Fibroblast of skin of left quadriceps (primary cell): ENCODE results near the gene HOXA1.

Experiments used
- DNase-seq, 2 experiments: peaks; one replicate each; pipeline ENCODE4 v3.0.0-alpha.2; 2013; ENCODE audit warnings: low read depth in 2 of 2

The HOXA1 gene

DNA sequence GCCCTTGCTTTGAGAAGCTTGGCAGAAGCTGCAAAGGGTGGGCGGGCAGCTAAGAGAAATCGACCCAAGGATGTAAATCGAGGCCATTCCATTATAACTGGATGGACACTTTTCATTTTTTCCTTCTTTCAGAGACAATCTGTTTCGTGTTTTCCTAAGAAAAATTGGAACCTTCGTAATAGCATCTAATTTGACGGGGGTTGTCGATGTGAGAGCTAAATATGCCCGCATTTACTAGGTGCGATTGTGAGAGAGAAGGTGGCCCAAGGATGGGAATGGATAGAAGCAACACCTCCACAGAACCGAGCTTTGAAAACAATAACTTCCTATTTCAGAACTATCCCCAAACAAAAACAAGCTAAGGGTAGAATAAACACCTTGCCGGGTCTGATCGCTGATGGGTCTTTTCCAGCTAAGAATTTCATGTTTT is 35.6 kb upstream of the HOXA1 start:
- DNase-seq: no peak

DNA sequence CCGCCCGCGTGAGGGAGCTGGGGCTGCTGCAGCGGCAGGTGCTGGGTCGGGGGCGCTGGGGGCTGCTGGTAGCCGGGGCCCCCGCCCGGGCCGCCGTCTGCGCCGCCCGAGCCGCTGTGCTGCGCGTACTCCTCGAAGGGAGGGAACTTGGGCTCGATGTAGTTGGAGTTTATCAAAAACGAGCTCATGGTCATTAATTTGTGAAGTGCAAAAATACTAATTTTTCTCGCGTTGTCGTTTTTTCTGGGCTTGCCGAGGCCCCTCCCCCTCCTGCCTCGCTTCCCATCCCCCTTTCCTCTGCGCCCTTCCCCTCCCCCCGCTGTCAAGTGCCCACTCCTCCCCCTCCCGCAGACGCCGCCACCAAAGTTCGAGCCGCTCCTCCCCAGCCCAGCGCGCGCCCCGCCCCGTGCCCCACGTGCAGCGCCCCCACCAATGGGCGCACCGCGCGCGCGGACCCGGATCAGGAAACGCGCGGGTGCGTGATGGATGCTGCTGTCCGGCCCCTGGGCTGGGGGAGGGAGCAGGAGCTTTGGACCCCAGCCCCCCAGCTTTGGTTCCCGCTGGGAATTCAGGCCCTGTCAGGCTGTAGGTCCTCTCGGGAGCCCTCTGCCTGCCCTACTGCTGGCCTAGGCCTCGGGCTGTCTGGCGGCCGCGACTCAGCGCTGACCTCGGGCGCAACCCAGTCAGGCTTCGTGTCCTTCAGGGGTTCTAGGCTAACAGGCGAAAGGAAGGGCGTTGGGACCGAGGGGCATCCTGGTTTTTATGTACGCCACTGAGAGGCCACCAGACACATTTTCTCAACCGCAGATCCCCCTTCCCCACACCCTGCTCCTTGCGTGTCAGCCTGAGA is 35.0 kb upstream of the HOXA1 start, which contains the start of gene HOXA4:
Gene HOXA4 (minus strand): TSS at position 218 of the 850 bp plus-strand sequence. CDS start 24 bp downstream, at position 194.
- peak; percentile 69 to 71 for DNase-seq

DNA sequence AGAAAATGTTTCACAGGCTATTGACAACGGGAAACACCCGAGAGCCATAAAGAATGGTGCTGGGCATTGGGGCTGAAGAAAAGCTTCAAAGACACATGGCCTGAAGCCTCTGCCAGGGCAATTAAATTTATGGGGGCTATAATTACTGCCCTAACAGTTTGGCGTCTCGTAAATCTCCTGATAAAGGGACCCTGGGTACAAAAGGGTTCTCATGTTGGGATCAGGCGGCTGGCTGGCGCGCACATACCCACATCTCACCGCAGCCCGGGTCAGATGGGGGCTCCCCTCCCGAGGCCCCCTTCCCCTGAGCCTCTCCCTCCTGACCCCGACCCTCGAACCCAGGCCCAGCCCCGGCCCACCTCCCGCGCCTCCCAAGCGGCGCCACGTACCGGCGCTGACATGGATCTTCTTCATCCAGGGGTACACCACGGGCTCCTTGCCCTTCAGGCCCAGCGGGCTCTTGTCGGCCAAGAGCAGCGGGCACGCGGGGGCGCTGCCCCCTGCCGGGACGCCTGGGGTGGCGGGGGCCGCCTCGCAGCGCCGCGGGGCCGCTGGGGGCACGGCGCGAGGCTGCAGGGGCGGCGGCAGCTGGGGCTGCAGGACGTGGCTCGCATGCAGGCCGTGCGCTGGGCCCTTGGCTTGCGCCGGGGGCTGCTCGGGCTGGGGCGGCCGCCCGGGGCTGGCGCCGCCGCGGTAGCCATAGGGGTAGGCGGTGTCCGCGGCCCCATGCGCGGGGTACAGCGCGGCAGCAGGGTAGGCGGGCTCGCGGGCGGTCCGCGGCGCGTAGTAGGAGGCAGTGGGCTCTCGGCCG is 34.1 kb upstream of the HOXA1 start:
- no peak for DNase-seq

DNA sequence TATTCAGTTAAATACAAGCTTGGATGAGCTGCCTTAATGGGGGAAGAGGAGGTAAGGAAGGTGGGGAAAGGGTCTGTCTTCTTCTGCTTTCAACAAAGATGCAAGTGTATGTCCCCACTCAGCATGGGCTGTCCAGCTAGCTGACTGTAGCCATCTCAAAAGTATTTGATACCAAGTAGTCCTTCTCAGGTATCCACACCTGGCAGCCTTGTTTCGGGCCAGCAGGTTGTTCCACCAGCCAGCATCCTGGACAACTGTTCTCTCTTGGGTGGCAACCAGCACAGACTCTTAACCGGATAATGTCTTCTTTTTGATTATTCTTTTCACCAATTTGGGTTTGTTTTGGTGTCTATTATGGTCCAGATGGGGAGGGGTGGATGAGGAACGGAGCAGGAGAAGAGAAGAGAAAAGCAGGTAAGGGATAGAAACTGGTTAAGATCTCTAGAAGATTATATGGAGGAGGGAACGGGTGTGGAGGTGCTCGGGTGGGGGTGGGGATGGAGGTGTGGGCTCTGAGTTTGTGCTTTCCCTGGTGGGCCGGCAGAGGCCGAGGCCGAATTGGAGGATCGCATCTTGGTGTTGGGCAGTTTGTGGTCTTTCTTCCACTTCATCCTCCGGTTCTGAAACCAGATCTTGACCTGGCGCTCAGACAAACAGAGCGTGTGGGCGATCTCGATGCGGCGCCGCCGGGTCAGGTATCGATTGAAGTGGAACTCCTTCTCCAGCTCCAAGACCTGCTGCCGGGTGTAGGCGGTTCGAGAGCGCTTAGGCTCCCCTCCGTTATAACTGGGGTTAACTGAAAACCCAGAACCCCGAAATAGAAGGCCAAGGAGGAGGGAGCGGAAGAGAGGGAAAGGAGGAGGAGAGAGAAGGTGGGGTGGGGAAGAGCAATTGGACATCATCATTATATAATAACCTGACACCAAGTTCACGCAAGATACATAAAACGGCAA is 33.3 kb upstream of the HOXA1 start:
- DNase-seq: no peak

DNA sequence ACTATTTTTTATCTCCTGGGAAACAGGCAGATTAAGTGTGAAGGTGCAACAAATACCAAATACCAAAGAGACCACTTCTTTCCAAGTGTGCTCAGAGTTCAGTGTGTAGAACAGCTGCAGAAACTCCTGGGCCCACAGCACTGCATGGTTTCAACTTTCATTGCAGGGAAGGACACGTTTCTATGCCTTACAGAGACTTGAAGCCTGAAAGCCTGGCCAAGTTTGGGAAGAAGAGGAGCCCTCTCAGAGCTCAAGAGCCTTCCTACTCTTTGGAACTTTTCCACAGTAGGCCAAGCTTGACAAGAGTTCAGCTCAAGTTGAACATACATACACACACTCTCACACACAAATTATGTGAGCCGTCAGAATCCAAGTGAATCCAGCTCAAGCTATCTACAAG is 32.2 kb upstream of the HOXA1 start:
- no peak for DNase-seq

DNA sequence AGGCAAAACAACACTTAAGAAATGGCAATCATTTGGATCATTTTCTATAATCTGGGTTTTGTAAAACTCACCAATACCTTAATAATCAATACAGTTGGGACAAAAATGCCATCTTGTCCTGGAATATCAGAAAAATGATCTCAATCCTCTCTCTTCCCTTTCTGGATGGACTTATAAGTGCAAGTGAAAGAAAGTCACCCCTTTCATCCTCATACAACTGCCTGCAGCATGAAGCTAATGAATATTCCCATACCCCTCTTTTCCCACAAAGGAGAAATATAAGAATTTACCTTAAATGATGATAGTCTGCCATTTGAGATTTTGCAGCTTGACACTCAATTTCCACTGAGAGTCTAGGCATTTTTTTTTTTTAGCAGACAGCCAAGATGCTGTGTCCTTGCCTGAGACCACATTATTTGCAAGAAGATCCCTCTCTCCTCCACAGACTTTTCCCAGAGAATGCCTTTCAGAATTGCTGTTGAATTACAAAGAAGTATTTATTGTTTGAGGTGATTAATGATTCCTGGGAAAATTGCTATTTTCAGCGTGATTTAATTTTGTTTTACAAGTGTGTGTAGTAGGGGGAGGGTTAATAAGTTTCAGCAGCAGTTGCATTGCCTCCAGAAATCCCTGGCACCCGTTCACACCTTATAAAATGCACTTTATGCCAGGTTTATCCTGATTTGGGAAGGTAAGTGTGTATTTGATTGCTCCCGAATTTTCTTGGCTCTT is 31.0 kb upstream of the HOXA1 start:
- DNase-seq: no peak

DNA sequence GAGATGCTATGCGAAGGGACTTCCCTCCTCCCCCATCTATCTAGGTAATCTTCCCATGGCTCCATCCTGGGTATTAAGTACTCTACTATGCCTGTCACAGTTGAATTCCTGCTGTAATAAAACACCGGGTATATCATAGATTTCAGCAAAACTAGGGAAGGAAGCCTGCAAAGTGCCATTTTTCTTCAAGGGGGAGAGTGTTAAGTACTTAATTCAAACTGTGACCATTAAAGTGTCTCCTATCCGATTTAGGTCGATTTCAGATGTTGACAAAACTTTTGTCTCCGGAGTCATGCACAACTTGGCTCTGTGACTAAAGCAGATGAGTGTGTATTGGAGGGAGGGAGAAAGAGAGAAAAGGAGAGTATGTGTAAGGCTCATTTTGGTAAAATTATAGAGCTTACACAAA is 30.2 kb upstream of the HOXA1 start:
- no peak for DNase-seq

DNA sequence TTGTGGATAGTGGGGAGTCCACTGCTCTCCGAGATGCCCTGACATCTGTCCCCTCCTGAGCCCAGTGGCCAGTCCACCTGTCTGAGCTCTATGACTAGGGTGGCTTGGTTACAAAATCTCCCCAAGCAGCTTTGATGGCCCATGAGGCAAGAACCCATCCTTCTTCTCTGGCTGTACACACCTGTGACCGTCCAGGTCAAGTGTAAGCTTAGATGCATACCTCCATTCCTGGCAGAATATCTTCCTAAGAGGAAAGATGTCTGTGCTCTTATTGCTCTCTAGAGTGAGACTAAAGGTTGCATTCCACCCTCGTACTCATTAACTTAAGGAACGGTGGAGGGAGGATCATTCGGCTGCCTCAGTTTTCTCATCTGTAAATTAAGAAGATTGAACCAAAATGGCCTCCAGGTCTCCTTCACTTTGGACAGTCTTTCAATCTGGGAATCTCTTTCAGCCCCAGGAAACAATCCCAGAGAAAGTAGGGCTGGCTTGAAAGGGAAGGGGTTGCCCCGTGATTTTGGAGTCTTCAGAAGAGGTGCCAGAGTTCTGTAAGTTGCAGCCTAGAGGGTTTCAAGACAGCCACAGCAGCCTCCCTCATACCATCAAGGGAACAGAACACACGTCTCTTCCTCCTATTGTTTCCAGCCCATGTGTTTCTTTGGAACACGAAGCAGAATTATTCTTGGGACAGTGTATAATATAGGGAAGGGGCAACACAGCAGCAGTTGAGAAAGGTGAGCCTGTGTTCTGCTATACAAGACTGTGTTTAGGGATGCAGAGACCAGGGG is 29.3 kb upstream of the HOXA1 start:
- no peak for DNase-seq

DNA sequence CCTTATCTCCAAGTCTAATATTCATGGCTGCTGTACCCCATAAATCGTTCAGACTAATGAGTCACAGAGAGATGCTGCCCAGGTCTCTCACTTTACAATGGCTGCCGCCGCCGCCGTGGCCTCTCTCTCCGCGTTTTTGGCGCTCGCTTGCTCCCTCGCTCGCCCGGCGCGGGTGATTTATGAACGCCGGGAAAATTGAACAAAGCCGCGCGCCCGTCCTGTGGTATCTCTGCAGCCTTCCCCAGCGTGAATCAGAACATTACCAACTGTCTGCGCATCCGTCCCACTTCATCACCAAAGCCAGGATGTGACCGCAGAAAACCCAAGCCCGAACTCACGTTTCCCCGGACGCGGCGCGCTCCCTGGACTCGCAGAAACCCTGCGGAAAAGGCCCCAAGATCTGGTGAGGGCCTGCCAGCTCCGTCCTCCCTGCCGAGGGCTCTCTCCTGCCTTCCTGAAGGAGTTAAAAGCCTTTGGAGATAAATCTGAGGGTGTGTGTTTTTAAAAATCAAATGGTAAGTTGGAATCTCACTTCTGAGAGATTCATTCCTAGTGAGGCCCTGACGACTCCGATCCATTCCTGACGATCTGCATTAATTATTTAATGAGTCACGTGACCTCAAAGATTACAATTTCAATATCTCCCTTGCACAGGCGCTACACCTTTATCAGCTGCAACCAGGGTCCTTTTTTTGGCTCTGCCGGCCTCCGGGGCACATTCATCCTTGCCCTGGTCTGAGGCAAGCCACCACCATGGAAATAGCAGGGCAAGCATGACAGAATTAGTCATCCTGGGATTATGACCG is 28.5 kb upstream of the HOXA1 start:
- DNase-seq: peak; percentile 54 to 63

DNA sequence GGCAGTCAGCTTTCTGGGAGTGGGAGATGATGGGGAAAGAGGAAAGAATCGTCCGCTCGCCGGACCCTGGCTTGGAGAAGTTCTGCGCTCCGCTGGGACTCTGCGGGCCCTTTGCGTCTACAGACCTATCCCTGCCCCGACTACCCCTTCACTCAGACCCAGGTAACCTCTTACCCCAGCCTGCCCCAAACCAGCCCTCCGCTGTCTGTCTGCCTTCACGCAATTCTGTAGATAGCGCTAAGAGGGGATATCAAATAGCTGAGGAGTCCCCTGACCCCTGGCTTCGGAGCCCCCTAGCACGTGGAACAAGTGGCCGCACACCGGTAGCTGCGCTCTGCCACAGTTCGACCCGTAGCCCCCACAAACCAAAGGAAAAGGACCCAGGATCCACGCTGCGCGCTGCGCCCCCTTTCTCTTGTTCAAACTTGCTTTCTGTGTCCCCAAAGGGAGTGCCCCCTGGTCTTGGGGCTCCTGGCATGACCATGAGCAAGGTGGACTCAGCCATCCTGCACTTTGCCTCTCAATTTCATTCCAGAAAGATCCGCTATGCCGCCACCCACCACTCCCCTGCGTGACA is 27.8 kb upstream of the HOXA1 start:
- DNase-seq: no peak

DNA sequence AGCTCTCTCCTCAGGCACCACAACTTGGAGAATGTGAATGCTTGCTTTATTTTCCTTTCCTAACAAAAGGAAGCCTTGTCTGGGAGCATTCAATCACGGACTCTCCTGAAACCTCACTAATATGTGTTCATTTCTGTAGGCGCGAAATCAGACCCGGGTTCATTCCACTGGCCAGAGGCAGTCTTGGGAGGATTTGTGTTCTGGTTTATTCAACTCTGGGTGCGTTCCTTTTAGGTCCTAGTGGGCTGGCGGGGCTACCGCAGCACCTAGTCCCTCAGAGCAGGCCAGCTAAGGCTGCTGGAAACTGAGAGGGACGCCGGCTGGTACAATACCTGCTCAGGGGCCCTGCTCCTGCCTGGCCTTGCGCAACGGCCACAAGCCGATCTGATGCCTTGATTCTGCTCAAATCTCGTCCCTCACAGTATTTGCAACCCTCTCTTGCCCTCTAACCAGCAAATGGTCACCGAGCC is 27.2 kb upstream of the HOXA1 start:
- DNase-seq: no peak

DNA sequence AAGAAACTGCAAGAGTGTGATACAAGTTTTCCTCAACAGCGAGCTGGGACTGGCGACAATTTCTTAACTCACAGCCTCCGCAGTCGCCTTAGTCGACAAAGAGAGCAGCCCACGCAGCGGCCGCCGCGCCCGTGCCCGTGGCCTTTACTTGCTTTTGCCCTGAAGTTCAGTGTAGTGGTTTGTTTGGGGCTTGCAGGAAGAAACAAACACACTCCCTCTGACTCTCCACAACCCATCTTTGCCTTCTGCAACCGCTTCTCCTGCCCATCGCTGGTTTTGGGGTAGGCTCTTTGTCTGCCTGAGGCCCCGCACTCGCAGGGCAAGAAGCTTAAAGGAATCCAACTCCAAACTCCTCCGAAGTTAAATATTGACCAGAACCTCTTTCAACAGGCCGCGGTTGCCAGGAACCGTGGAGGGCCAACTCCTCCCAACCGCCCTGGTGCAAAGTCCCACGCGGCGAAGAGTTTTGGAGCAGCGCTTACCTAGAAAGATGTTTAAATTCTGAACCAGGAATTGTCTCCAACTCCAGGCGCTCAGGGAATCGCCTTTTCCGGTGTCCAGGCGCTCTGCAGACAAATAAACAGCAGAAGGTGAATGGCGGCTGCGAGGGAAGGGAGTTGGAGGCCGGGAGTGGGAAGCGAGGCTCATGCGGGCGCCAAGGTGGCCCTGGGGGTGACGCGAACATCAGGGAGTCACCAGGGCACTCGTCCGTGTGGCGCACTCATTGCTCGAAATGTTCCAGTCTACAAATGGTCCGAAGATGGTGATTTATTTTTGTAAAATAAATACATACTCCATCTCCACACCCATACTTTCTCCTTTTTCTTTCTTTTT is 26.5 kb upstream of the HOXA1 start:
- no peak for DNase-seq

DNA sequence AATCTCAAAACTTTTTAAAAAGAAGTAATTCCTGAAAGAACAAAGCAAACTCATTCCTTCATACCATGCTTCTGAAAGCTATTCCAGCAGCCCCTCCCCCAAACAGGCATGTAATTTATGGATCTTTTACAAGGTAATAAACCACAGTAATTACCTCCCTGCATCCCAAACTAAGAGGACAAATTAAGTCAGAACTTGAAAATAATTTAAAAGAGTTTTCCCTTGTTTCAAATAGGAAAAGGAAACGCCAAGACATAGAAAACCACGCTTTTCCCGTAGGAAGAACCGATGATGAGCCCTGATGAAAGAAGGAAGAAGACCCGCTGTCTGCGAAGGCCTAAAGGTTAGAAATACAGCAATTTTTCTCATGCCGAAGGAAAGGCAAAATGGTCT is 25.9 kb upstream of the HOXA1 start:
- DNase-seq: no peak

DNA sequence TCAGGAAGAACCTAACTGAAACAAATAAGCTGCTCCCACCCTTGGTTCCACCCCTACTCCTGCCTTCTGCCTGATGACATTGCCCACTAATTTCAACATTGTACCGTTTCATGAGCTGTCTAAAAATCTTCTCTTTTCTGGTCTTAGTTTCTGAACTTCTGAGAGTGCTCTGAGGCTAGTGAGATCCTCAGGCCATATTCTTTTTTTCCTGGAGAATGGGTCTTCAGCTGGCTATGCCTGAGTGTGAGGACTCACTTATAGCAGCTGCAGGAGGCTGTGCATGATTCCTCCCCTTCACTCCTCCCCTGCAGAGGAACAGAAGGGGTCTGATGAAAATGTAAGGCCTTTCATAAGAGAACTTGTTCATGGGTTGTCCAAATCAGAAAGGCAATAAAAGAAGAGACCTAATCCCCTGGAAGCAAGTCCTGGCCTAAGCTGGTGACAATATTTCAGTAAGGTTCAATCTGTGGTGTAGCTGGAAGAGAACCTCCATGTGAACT is 23.7 kb upstream of the HOXA1 start:
- no peak for DNase-seq

DNA sequence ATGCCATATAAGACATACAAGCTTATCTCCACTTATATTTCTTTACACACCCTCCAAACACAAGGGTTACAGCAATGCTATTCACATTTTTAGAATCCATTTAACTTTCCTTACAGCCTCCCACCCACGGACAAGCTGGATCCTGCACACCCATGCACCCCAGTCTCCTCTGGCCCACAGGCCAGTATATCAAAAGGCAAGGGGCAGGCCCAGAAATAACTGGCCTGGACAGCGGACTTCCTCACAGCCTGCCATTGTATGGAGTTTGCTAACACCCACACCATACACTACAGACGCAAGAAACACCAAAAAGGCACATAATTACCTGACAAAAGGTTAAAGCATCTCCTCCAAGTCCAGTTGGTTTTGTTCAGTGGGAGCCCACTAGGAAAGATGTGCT is 22.8 kb upstream of the HOXA1 start:
- DNase-seq: no peak

DNA sequence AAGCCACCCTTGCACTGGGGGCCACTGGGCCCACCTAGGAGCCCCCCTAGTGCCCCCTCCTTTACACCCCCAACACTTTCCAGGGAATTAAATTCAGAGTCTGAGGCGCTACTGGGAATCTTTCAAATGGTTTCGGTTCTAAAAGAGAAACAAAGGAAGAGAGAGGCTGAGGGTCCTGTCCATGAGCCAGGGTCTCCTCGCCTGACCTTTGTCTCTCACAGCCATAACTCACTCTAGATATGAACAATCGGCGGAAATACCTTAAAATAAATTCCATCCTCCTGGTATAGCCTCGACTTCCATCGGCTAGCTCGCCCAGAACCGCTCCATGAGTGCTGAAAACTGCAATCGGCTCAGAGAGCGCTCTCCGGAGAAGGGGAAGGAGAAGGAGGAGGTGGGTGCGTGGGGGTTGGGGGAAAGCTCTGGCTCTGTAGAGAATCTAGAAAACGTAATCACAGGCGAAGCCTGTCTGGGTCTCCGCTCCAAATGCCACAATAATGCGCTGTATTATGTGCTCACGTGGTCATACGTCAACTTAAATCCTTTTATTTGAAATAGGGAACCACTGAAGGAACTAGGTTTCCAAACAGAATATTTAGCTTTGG is 22.2 kb upstream of the HOXA1 start:
- DNase-seq: no peak
